Fibroblast of lung (primary cell): ENCODE data around the gene HIRIP3. TPM values are rescaled to one million over a fixed set of nuclear protein-coding genes. Genes with fewer than 3 reads are reported as not detected.

Experiments used
- DNase-seq, 2 donors: peaks; one replicate each; pipeline versions ENCODE4 v3.0.0 to v3.0.0-alpha.2; 2010; ENCODE audit warnings: low read depth in 2 of 2
- H2AFZ ChIP-seq: 2 replicates; pipeline ENCODE4 v1.5.1; 2012; ENCODE audit warnings: low read length, control low read depth, inconsistent platforms
- H3K27ac ChIP-seq: 2 replicates; pipeline ENCODE4 v1.5.1; 2011; ENCODE audit warnings: low read length, control low read depth; ENCODE audit not compliant: insufficient read depth
- H3K27me3 ChIP-seq: 2 replicates; pipeline ENCODE4 v1.5.1; 2011; ENCODE audit warnings: mild to moderate bottlenecking, low read length; ENCODE audit not compliant: control insufficient read depth, insufficient read depth
- H3K36me3 ChIP-seq: 2 replicates; pipeline ENCODE4 v1.5.1; 2011; ENCODE audit warnings: low read length; ENCODE audit not compliant: control insufficient read depth, insufficient read depth
- H3K4me1 ChIP-seq: 2 replicates; pipeline ENCODE4 v1.5.1; 2011; ENCODE audit warnings: low read length; ENCODE audit not compliant: control insufficient read depth, insufficient read depth; ENCODE audit errors: extremely low read depth
- H3K4me2 ChIP-seq: 2 replicates; pipeline ENCODE4 v1.5.1; 2011; ENCODE audit warnings: low read length, control low read depth; ENCODE audit not compliant: insufficient read depth; ENCODE audit errors: extremely low read depth
- H3K4me3 ChIP-seq, 4 experiments: fragments of 200-600 bp in 1 of 4; sonication (generic) in 1 of 4; replicated peaks in 1 of 4; 2 replicates each; pipeline ENCODE4 v1.5.1; 2011 to 2016; ENCODE audit warnings: low read length in 4 of 4, low read depth in 3 of 4, mild to moderate bottlenecking in 3 of 4, control low read depth in 2 of 4, inconsistent platforms in 1 of 4, mixed read lengths in 1 of 4; ENCODE audit not compliant: insufficient read depth in 1 of 4; ENCODE audit errors: control extremely low read depth in 1 of 4
- H3K79me2 ChIP-seq: 2 replicates; pipeline ENCODE4 v1.5.1; 2012; ENCODE audit warnings: mild to moderate bottlenecking, low read length, inconsistent platforms; ENCODE audit not compliant: control insufficient read depth, insufficient read depth
- H3K9ac ChIP-seq: 2 replicates; pipeline ENCODE4 v1.5.1; 2011; ENCODE audit warnings: mild to moderate bottlenecking, low read length, control low read depth; ENCODE audit not compliant: insufficient read depth
- H3K9me3 ChIP-seq: 2 replicates; pipeline ENCODE4 v1.5.1; 2012; ENCODE audit warnings: low read depth, low read length; ENCODE audit not compliant: control insufficient read depth, insufficient read depth
- H4K20me1 ChIP-seq: 2 replicates; pipeline ENCODE4 v1.5.1; 2011; ENCODE audit warnings: low read length; ENCODE audit not compliant: control insufficient read depth, insufficient read depth; ENCODE audit errors: extremely low read depth
- EZH2 ChIP-seq: IDR thresholded peaks from 2 replicates; pipeline ENCODE4 v1.5.1; 2012; ENCODE audit warnings: low read length, control low read depth, mild to moderate bottlenecking; ENCODE audit errors: missing control alignments
- polyA plus RNA-seq, 2 donors: library from polyadenylated mRNA; depleted of rRNA in 1 of 2; stranded (reverse) in 1 of 2; unstranded in 1 of 2; fragments of >200 nt; gene quantifications; 2 replicates each; pipeline ENCODE4 v1.2.1, GENCODE V29; 2011 to 2012; ENCODE audit warnings: missing spikeins in 1 of 2
- total RNA-seq: library from RNA; depleted of rRNA; stranded (reverse); fragments of >200 nt; gene quantifications from 2 replicates; pipeline ENCODE4 v1.2.1, GENCODE V29; 2014
- TF ChIP-seq, protein P1 (sequence below), 2 donors: IDR thresholded peaks in 1 of 2; conservative IDR thresholded peaks in 1 of 2; 1 replicate in 1 of 2; 2 replicates in 1 of 2; pipeline ENCODE4 v1.5.1; 2011 to 2012; ENCODE audit warnings: low read length in 2 of 2, control low read depth in 1 of 2, inconsistent platforms in 1 of 2, low read depth in 1 of 2, mild to moderate bottlenecking in 1 of 2

Gene HIRIP3
- total and polyA plus RNA-seq, 2 donors (not counting 1 experiment from before 2014, with no cell fraction given) = 3.0 to 7.9 TPM

- H3K4me1 ChIP-seq = peaks cover 2% of the 10 kb centered on the region
- DNase-seq = no peak
- H3K4me2 ChIP-seq = no peak overlapping the region
- no peak overlapping the region for H3K9ac ChIP-seq
- H4K20me1 ChIP-seq = no peaks in the 10 kb centered on the region
- H3K27ac ChIP-seq = no peak overlapping the region
- H3K79me2 ChIP-seq = no peaks in the 10 kb centered on the region
- H3K4me3 ChIP-seq = no peak overlapping the region
- H3K9me3 ChIP-seq = no peaks in the 10 kb centered on the region
- H3K36me3 ChIP-seq = no peaks in the 10 kb centered on the region
- peaks cover 37% of the 10 kb centered on the region for H3K27me3 ChIP-seq
- TF ChIP-seq, protein P1, sequence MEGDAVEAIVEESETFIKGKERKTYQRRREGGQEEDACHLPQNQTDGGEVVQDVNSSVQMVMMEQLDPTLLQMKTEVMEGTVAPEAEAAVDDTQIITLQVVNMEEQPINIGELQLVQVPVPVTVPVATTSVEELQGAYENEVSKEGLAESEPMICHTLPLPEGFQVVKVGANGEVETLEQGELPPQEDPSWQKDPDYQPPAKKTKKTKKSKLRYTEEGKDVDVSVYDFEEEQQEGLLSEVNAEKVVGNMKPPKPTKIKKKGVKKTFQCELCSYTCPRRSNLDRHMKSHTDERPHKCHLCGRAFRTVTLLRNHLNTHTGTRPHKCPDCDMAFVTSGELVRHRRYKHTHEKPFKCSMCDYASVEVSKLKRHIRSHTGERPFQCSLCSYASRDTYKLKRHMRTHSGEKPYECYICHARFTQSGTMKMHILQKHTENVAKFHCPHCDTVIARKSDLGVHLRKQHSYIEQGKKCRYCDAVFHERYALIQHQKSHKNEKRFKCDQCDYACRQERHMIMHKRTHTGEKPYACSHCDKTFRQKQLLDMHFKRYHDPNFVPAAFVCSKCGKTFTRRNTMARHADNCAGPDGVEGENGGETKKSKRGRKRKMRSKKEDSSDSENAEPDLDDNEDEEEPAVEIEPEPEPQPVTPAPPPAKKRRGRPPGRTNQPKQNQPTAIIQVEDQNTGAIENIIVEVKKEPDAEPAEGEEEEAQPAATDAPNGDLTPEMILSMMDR (conservative IDR thresholded peaks at IDR 0.05 in 1 of 2, IDR thresholded peaks at IDR 0.05 in 1 of 2; ENCODE audit: low read depth in 1 of 2, low read length in 2 of 2) = no peak
- peak; percentile 89 for TF ChIP-seq EZH2
- no peak overlapping the region for H2AFZ ChIP-seq
Observed at GRCh38 chr16:30031477-30031918, 36.1 kb upstream of the HIRIP3 start.

DNA sequence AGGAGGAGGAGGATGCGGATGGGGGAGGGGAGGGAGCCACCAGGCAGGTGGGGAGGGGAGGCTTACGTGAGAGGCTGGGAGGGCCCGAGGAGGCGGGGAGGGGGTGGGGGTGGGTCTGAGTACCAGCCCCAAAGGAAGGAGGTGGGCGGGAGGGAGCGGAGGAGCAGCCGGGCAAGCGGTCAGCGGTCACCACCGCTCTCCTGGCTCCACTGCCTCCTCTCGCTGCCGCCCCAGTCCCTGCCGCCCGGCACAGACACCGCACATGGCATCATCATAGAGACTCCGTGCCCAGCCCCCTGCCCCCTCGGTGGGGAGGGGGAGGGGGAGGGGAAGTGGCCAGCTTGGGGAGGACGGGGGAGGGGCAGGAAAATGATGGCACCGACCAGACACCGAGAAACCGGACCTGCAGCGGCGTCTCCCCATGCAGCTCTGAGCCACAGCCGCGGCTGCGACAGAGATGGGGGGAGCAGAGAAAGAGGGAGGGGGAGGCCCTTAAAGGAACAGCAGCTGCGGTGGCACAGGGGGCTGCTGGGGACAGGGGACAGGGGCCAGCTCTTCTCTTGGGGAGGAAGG lies 35.5 kb upstream of the HIRIP3 start, which contains the start of gene TLCD3B:
Gene TLCD3B, minus strand, starts transcription at position 431 of the 573 bp plus-strand sequence. CDS start 744 bp downstream, outside the sequence.
- peaks cover 37% of the 10 kb centered on the region for H3K27me3 ChIP-seq
- no peak within 1 kb of the TSS for H3K9ac ChIP-seq
- no peaks in the 10 kb centered on the region for H4K20me1 ChIP-seq
- no peaks in the 10 kb centered on the region for H3K9me3 ChIP-seq
- H3K27ac ChIP-seq = no peak within 1 kb of the TSS
- H3K4me1 ChIP-seq = peaks cover 2% of the 10 kb centered on the region
- no peak within 1 kb of the TSS for H3K4me3 ChIP-seq
- H3K4me2 ChIP-seq = no peak within 1 kb of the TSS
- TF ChIP-seq EZH2 = no peak
- TF ChIP-seq, protein P1 (conservative IDR thresholded peaks at IDR 0.05 in 1 of 2, IDR thresholded peaks at IDR 0.05 in 1 of 2; ENCODE audit: low read depth in 1 of 2, low read length in 2 of 2) = no peak
- H3K36me3 ChIP-seq = no peaks in the 10 kb centered on the region
- no peaks in the 10 kb centered on the region for H3K79me2 ChIP-seq
- DNase-seq = no peak
- no peak within 1 kb of the TSS for H2AFZ ChIP-seq

- Histone ChIP-seq H3K79me2 (no peaks in the 10 kb centered on the region), H4K20me1 (no peaks in the 10 kb centered on the region), H3K4me3 (no peak overlapping the region), H2AFZ (no peak overlapping the region), H3K9me3 (no peaks in the 10 kb centered on the region), H3K36me3 (no peaks in the 10 kb centered on the region), H3K4me2 (no peak overlapping the region), H3K27ac (no peak overlapping the region), H3K9ac (no peak overlapping the region), H3K27me3 (peaks cover 40% of the 10 kb centered on the region), H3K4me1 (peaks cover 2% of the 10 kb centered on the region)
- peak; percentile 48 for TF ChIP-seq EZH2
- TF ChIP-seq, protein P1 (conservative IDR thresholded peaks at IDR 0.05 in 1 of 2, IDR thresholded peaks at IDR 0.05 in 1 of 2; ENCODE audit: low read depth in 1 of 2, low read length in 2 of 2) = no peak
- no peak for DNase-seq
Observed at GRCh38 chr16:30030011-30030685, 34.7 kb upstream of the HIRIP3 start.
